ENCODE results near the gene RPP25L.

- TF ChIP-seq, protein P1, sequence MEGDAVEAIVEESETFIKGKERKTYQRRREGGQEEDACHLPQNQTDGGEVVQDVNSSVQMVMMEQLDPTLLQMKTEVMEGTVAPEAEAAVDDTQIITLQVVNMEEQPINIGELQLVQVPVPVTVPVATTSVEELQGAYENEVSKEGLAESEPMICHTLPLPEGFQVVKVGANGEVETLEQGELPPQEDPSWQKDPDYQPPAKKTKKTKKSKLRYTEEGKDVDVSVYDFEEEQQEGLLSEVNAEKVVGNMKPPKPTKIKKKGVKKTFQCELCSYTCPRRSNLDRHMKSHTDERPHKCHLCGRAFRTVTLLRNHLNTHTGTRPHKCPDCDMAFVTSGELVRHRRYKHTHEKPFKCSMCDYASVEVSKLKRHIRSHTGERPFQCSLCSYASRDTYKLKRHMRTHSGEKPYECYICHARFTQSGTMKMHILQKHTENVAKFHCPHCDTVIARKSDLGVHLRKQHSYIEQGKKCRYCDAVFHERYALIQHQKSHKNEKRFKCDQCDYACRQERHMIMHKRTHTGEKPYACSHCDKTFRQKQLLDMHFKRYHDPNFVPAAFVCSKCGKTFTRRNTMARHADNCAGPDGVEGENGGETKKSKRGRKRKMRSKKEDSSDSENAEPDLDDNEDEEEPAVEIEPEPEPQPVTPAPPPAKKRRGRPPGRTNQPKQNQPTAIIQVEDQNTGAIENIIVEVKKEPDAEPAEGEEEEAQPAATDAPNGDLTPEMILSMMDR (conservative IDR thresholded peaks at IDR 0.05; ENCODE audit: low read depth, low read length) = peak; percentile 51
- TF ChIP-seq EZH2phosphoT487 (IDR thresholded peaks at IDR 0.05; ENCODE audit: borderline replicate concordance, low read length) (no peak), EZH2 (IDR thresholded peaks at IDR 0.05; ENCODE audit: low read length, unreplicated experiment) (no peak)
Measured at GRCh38 chr9:34646211-34647083, 34.5 kb upstream of the RPP25L start, which contains the start of gene GALT.
